Endothelial cell (in vitro differentiated cells): ENCODE measurements around the gene MAPK8IP1. TPM values are rescaled to one million over a fixed set of nuclear protein-coding genes. Genes with fewer than 3 reads are reported as not detected.

Source experiments
- DNase-seq: peaks from one replicate; pipeline ENCODE4 v3.0.0; 2021; ENCODE audit warnings: low spot score
- H3K27ac Mint-ChIP-seq: one replicate; pipeline ENCODE4 v1.8.0; 2021; ENCODE audit warnings: mixed read lengths, inconsistent platforms; ENCODE audit not compliant: unreplicated experiment
- H3K27me3 Mint-ChIP-seq: one replicate; pipeline ENCODE4 v1.8.0; 2021; ENCODE audit warnings: mild to moderate bottlenecking, moderate library complexity, mixed read lengths, inconsistent platforms; ENCODE audit not compliant: unreplicated experiment
- H3K36me3 Mint-ChIP-seq: one replicate; pipeline ENCODE4 v1.8.0; 2021; ENCODE audit warnings: mild to moderate bottlenecking, low read depth, mixed read lengths, inconsistent platforms; ENCODE audit not compliant: unreplicated experiment
- H3K4me1 Mint-ChIP-seq: one replicate; pipeline ENCODE4 v1.8.0; 2021; ENCODE audit warnings: mild to moderate bottlenecking, mixed read lengths, inconsistent platforms; ENCODE audit not compliant: unreplicated experiment
- H3K4me3 Mint-ChIP-seq: one replicate; pipeline ENCODE4 v1.8.0; 2021; ENCODE audit warnings: mild to moderate bottlenecking, mixed read lengths, inconsistent platforms; ENCODE audit not compliant: unreplicated experiment
- H3K9me3 Mint-ChIP-seq: one replicate; pipeline ENCODE4 v1.8.0; 2021; ENCODE audit warnings: mixed read lengths, inconsistent platforms; ENCODE audit not compliant: unreplicated experiment
- total RNA-seq: library from RNA; stranded (reverse); fragmentation: NEBNext Ultra II Directional; extraction: Animal tissue kit (Norgen Biotek cat#: 25700); gene quantifications from one replicate; pipeline ENCODE4 v1.2.1, GENCODE V29; 2021; ENCODE audit not compliant: unreplicated experiment
- TF ChIP-seq, protein P1 (sequence below): fragments of 200-600 bp; sonication (generic); IDR thresholded peaks from one replicate; pipeline ENCODE4 v1.5.0; 2021; ENCODE audit warnings: antibody characterized with exemption; ENCODE audit not compliant: unreplicated experiment

The MAPK8IP1 gene
- total RNA-seq, 1 donor from 2014 or later, result 3.7 TPM

DNA sequence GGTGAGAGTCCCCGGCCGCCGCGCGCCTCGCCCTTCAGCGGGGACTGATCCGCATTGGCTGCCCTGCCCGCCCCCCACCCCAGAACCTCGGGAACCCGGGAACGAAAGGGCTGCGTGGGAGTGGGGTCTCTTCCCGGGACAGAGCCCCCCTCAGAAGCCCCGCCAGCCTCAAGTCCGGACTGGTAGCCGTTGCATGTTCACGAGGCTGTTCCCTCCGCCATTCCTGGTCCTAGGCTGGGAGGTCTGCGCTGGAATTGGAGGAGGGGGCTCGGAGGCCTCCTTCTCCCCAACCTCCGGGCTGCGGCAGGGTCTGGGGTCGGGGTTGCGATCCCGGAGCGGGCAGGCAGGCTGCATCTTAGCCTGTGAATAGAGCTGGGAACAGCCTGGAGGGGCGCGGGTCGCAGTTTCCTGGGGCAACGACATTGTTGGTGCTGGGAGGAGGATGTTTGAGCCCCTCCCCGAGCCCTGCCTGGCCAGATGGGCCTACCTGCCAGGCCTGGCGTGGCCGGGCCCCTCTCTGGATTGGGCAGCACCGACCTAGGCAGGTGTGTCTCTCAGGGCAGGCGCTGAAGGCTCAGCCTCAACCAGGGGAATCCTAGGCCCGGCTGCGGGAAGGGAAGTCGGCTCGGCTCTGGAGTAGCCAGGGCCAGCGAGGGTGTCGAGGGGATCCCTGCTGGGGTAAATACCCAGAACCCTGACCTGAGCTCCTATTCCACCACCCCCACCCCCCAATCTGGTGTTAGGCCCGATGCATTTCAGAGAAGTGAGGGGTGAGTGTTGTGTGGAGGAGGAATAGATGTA, 670 bp downstream of the MAPK8IP1 start:
- Mint-ChIP-seq H3K9me3 (no peaks in the 10 kb centered on the region), H3K4me3 (no peak overlapping the region), H3K36me3 (peaks cover 6% of the 10 kb centered on the region), H3K27me3 (peaks cover 15% of the 10 kb centered on the region), H3K27ac (no peak overlapping the region), H3K4me1 (no peaks in the 10 kb centered on the region)
- no peak for DNase-seq
- TF ChIP-seq, protein P1, sequence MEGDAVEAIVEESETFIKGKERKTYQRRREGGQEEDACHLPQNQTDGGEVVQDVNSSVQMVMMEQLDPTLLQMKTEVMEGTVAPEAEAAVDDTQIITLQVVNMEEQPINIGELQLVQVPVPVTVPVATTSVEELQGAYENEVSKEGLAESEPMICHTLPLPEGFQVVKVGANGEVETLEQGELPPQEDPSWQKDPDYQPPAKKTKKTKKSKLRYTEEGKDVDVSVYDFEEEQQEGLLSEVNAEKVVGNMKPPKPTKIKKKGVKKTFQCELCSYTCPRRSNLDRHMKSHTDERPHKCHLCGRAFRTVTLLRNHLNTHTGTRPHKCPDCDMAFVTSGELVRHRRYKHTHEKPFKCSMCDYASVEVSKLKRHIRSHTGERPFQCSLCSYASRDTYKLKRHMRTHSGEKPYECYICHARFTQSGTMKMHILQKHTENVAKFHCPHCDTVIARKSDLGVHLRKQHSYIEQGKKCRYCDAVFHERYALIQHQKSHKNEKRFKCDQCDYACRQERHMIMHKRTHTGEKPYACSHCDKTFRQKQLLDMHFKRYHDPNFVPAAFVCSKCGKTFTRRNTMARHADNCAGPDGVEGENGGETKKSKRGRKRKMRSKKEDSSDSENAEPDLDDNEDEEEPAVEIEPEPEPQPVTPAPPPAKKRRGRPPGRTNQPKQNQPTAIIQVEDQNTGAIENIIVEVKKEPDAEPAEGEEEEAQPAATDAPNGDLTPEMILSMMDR, result no peak

DNA sequence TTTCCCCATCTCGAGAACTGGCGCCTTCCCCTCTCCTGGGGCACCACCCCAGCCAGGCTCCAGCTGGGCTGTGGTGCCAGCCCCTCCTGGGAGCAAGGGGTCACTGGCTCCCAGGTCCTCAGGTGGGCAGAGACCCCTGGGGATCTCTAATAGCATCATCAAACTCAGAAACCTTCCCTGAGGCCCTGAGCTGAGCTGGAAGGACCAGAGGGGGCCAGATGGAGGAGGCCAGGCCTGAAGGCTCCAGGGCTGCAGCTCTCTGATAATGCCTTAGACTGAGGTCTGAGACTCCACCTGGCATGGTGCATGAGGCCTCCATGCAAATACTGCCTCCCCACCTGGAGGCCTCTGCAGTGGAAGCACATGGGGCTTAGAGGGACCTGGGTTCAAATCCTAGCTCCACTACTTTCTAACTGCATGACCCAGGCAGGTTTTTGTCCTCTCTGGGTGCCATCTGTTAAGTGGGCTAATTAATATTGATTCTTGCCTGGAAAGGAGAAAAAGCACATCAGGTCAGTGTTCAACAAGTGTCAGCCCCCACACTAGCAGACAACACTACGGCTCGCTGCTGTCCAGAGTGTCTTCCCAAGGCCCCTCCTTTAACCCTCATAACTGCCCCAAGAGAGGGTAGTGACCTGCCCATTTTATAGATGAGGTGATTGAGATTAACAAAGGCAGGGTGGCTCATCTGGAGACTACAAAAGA, 1.5 kb downstream of the MAPK8IP1 start:
- Mint-ChIP-seq H3K27ac (no peak overlapping the region), H3K4me1 (no peaks in the 10 kb centered on the region), H3K27me3 (peaks cover 18% of the 10 kb centered on the region), H3K9me3 (no peaks in the 10 kb centered on the region), H3K36me3 (peaks cover 6% of the 10 kb centered on the region), H3K4me3 (no peak overlapping the region)
- TF ChIP-seq, protein P1, result no peak
- DNase-seq, result no peak

DNA sequence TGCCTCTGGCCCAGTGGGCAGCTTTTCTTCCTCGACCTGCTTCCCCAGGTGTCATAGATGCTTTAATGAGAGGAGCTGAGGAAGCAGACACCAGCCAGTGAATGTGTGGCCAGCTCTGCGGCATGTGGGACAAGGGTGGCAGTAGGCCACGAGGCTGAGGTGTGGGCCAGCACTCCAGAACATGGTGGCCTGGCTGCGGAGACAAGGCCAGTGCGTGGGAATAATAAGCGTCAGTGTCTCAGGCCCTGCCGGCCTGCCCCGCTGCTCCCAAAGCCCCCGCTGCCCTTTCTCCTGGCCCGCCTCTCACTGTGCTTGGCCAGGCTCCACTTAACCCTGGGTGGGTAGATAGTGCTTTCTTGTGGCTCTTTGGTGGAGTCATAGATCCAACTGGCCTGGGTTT, 2.1 kb downstream of the MAPK8IP1 start:
- no peaks in the 10 kb centered on the region for H3K9me3 Mint-ChIP-seq
- no peak for DNase-seq
- H3K4me1 Mint-ChIP-seq, result no peaks in the 10 kb centered on the region
- H3K27me3 Mint-ChIP-seq, result peaks cover 20% of the 10 kb centered on the region
- peaks cover 3% of the 10 kb centered on the region for H3K36me3 Mint-ChIP-seq
- H3K27ac Mint-ChIP-seq, result no peak overlapping the region
- TF ChIP-seq, protein P1, result no peak
- H3K4me3 Mint-ChIP-seq, result no peak overlapping the region

DNA sequence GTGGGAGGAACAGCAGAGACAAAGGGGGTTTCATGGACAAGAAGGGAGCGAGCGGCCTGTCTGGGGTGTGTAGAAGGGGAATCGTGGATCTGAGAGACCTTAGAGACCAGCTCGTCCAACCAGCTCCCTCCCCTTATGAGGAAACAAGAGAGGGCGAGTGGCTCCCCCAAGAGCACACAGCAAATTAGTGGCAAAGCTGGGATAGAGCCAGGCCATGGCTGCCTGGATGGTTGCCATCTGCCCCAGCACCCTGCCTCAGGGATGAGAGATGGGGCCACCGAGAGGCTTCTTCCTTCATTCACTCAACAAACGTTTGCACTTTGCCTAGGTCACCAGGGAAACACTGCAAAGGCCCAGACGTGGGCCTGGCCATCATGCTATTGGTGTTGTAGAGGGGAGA, 4.1 kb downstream of the MAPK8IP1 start:
- H3K27ac Mint-ChIP-seq, result no peak overlapping the region
- H3K27me3 Mint-ChIP-seq, result peaks cover 18% of the 10 kb centered on the region
- H3K9me3 Mint-ChIP-seq, result no peaks in the 10 kb centered on the region
- no peaks in the 10 kb centered on the region for H3K4me1 Mint-ChIP-seq
- no peak overlapping the region for H3K4me3 Mint-ChIP-seq
- H3K36me3 Mint-ChIP-seq, result peaks cover 3% of the 10 kb centered on the region
- TF ChIP-seq, protein P1, result no peak
- no peak for DNase-seq

DNA sequence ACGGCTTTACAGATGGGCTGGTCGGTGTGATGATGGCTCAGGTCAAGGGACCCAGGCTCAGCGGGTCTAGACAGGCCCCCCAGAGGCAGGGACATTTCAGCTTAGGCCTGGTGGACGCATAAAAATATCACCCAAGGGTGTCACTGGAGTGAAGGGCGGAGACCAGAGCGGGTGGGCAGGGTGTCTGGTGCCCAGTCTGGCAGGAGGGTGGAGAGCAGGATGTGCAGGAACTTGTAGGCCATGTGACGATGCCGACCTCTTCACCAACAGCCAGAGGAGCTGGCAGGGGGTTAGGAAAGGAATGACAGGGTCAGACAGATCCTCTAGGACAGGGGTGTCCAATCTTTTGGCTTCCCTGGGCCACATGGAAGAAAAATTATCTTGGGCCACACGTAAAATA, 4.5 kb downstream of the MAPK8IP1 start:
- no peak overlapping the region for H3K4me3 Mint-ChIP-seq
- H3K9me3 Mint-ChIP-seq, result no peaks in the 10 kb centered on the region
- no peak overlapping the region for H3K27ac Mint-ChIP-seq
- no peak for DNase-seq
- H3K27me3 Mint-ChIP-seq, result peaks cover 16% of the 10 kb centered on the region
- peaks cover 3% of the 10 kb centered on the region for H3K36me3 Mint-ChIP-seq
- no peaks in the 10 kb centered on the region for H3K4me1 Mint-ChIP-seq
- TF ChIP-seq, protein P1, result no peak
